ENCODE data around the gene SERPINB7. TPM values are rescaled to one million over a fixed set of nuclear protein-coding genes. Genes with fewer than 3 reads are reported as not detected.

The SERPINB7 gene
- total RNA-seq, 1 experiment from 2014 or later = not detected

DNA sequence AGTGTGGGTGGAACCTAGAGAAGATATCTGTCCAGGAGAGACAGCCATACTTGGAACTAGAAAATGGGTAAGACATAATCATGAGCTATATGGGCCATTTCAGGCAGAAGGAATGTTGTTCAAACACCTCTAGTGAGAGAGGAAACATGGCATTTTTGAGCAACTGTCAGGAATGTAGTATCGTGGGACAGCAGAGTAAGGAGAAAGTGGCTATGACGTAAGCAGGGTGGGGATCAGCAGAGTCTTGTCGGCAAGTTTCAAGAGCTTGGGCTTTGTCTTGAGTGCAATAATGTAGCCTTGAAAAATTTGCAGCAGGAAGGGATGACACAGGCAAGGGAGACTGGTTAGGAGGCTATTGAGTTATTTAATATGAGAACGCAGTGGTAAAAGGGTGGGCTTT, 20.4 kb downstream of the SERPINB7 start:
- H3K4me1 Mint-ChIP-seq = peaks cover 7% of the 10 kb centered on the region; the same call in 1 of the 2 replicates
- H3K36me3 Mint-ChIP-seq = no peaks in the 10 kb centered on the region
- H3K27ac Mint-ChIP-seq = no peak overlapping the region
- ATAC-seq = no peak
- no peaks in the 10 kb centered on the region for H3K27me3 Mint-ChIP-seq (ENCODE audit: low read depth)
- no peak overlapping the region for H3K4me3 Mint-ChIP-seq
- ChIA-PET CTCF (interaction anchor here (0.7 kb wide), 1 partner anchor 168 kb away, joined by 3 read pairs; no protein-coding TSS in a partner anchor), POLR2A (interaction anchor here (0.8 kb wide), 1 partner anchor 75 kb away, joined by 4 read pairs; no protein-coding TSS in a partner anchor)
- H3K9me3 Mint-ChIP-seq = no peaks in the 10 kb centered on the region
- DNase-seq (ENCODE audit: low spot score) = no peak
- TF ChIP-seq CBFB (CRISPR knock-in tag; IDR thresholded peaks at IDR 0.05; ENCODE audit: low read depth) (no peak), ELF4 (CRISPR knock-in tag; IDR thresholded peaks at IDR 0.05; ENCODE audit: low read depth) (no peak), USF2 (CRISPR knock-in tag; IDR thresholded peaks at IDR 0.05) (no peak), PRDM15 (CRISPR knock-in tag; IDR thresholded peaks at IDR 0.05) (no peak), FOXK1 (CRISPR knock-in tag; IDR thresholded peaks at IDR 0.05) (no peak), MXD4 (CRISPR knock-in tag; IDR thresholded peaks at IDR 0.05; ENCODE audit: borderline replicate concordance) (no peak), ETV6 (CRISPR knock-in tag; IDR thresholded peaks at IDR 0.05) (no peak), RORB (CRISPR knock-in tag; IDR thresholded peaks at IDR 0.05) (no peak), ZNF232 (CRISPR knock-in tag; IDR thresholded peaks at IDR 0.05) (no peak), JAZF1 (CRISPR knock-in tag; IDR thresholded peaks at IDR 0.05) (no peak), USF1 (CRISPR knock-in tag; IDR thresholded peaks at IDR 0.05) (no peak)
- TF ChIP-seq, protein P1, sequence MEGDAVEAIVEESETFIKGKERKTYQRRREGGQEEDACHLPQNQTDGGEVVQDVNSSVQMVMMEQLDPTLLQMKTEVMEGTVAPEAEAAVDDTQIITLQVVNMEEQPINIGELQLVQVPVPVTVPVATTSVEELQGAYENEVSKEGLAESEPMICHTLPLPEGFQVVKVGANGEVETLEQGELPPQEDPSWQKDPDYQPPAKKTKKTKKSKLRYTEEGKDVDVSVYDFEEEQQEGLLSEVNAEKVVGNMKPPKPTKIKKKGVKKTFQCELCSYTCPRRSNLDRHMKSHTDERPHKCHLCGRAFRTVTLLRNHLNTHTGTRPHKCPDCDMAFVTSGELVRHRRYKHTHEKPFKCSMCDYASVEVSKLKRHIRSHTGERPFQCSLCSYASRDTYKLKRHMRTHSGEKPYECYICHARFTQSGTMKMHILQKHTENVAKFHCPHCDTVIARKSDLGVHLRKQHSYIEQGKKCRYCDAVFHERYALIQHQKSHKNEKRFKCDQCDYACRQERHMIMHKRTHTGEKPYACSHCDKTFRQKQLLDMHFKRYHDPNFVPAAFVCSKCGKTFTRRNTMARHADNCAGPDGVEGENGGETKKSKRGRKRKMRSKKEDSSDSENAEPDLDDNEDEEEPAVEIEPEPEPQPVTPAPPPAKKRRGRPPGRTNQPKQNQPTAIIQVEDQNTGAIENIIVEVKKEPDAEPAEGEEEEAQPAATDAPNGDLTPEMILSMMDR (IDR thresholded peaks at IDR 0.05) = no peak
- TF ChIP-seq, protein P2, sequence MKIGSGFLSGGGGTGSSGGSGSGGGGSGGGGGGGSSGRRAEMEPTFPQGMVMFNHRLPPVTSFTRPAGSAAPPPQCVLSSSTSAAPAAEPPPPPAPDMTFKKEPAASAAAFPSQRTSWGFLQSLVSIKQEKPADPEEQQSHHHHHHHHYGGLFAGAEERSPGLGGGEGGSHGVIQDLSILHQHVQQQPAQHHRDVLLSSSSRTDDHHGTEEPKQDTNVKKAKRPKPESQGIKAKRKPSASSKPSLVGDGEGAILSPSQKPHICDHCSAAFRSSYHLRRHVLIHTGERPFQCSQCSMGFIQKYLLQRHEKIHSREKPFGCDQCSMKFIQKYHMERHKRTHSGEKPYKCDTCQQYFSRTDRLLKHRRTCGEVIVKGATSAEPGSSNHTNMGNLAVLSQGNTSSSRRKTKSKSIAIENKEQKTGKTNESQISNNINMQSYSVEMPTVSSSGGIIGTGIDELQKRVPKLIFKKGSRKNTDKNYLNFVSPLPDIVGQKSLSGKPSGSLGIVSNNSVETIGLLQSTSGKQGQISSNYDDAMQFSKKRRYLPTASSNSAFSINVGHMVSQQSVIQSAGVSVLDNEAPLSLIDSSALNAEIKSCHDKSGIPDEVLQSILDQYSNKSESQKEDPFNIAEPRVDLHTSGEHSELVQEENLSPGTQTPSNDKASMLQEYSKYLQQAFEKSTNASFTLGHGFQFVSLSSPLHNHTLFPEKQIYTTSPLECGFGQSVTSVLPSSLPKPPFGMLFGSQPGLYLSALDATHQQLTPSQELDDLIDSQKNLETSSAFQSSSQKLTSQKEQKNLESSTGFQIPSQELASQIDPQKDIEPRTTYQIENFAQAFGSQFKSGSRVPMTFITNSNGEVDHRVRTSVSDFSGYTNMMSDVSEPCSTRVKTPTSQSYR (CRISPR knock-in tag; IDR thresholded peaks at IDR 0.05) = no peak

GRCh38 chr18:63799189-63799588, 24.0 kb downstream of the SERPINB7 start:
- H3K27me3 Mint-ChIP-seq (ENCODE audit: low read depth) = no peaks in the 10 kb centered on the region
- DNase-seq (ENCODE audit: low spot score) (no peak), ATAC-seq (no peak)
- H3K4me3 Mint-ChIP-seq = no peak overlapping the region
- H3K4me1 Mint-ChIP-seq = peaks cover 7% of the 10 kb centered on the region; the same call in 1 of the 2 replicates
- TF ChIP-seq FOXJ3 (CRISPR knock-in tag; IDR thresholded peaks at IDR 0.05; ENCODE audit: borderline replicate concordance) (no peak), OVOL2 (CRISPR knock-in tag; IDR thresholded peaks at IDR 0.05; ENCODE audit: borderline replicate concordance) (no peak), IRF1 (CRISPR knock-in tag; IDR thresholded peaks at IDR 0.05) (no peak), RELA (CRISPR knock-in tag; IDR thresholded peaks at IDR 0.05; ENCODE audit: borderline replicate concordance) (no peak), NFE2L1 (CRISPR knock-in tag; IDR thresholded peaks at IDR 0.05) (no peak), GRHL2 (CRISPR knock-in tag; IDR thresholded peaks at IDR 0.05; ENCODE audit: insufficient replicate concordance, severe bottlenecking) (no peak), ERG (CRISPR knock-in tag; IDR thresholded peaks at IDR 0.05) (no peak), HMGXB4 (CRISPR knock-in tag; IDR thresholded peaks at IDR 0.05) (no peak)
- no peaks in the 10 kb centered on the region for H3K36me3 Mint-ChIP-seq
- H3K9me3 Mint-ChIP-seq = no peaks in the 10 kb centered on the region
- ChIA-PET POLR2A (interaction anchor here (0.7 kb wide), 1 partner anchor 154 kb away, joined by 3 read pairs; no protein-coding TSS in a partner anchor), CTCF (interaction anchor here (1.5 kb wide), 1 partner anchor 25 kb away, joined by 3 read pairs; no protein-coding TSS in a partner anchor)
- H3K27ac Mint-ChIP-seq = no peak overlapping the region

Measured in WTC11 (cell line).